Osteoblast (primary cell): ENCODE results near the gene COL23A1. TPM values are rescaled to one million over a fixed set of nuclear protein-coding genes. Genes with fewer than 3 reads are reported as not detected.

Experiments
- DNase-seq: peaks from one replicate; pipeline ENCODE4 v3.0.0; 2011; ENCODE audit warnings: low spot score, mixed read lengths; ENCODE audit not compliant: insufficient read length; ENCODE audit errors: missing footprints
- H2AFZ ChIP-seq: 2 replicates; pipeline ENCODE4 v1.6.0; 2011; ENCODE audit warnings: mild to moderate bottlenecking, low read length
- H3K27ac ChIP-seq: 2 replicates; pipeline ENCODE4 v1.5.1; 2011; ENCODE audit warnings: mild to moderate bottlenecking, low read depth, low read length, moderate library complexity
- H3K27me3 ChIP-seq: 2 replicates; pipeline ENCODE4 v1.6.0; 2012; ENCODE audit warnings: mild to moderate bottlenecking, control low read depth, inconsistent platforms, low read length, moderate library complexity; ENCODE audit not compliant: insufficient read depth
- H3K36me3 ChIP-seq: 2 replicates; pipeline ENCODE4 v1.5.1; 2011; ENCODE audit warnings: mild to moderate bottlenecking, low read length, control low read depth, moderate library complexity; ENCODE audit not compliant: insufficient read depth
- H3K4me1 ChIP-seq: 2 replicates; pipeline ENCODE4 v1.5.1; 2011; ENCODE audit warnings: mild to moderate bottlenecking, low read length, control low read depth, moderate library complexity; ENCODE audit not compliant: insufficient read depth
- H3K4me2 ChIP-seq: 2 replicates; pipeline ENCODE4 v1.6.0; 2011; ENCODE audit warnings: mild to moderate bottlenecking, low read length; ENCODE audit not compliant: insufficient read depth
- H3K4me3 ChIP-seq: fragments of 200-600 bp; sonication (generic); 3 replicates; pipeline ENCODE4 v1.5.1; 2012; ENCODE audit warnings: mild to moderate bottlenecking, low read length, inconsistent platforms; ENCODE audit not compliant: insufficient read depth
- H3K79me2 ChIP-seq: 2 replicates; pipeline ENCODE4 v1.6.0; 2012; ENCODE audit warnings: mild to moderate bottlenecking, low read length, control low read depth, inconsistent platforms; ENCODE audit not compliant: insufficient read depth
- H3K9me3 ChIP-seq: 2 replicates; pipeline ENCODE4 v1.5.1; 2011; ENCODE audit warnings: low read depth, low read length, control low read depth
- H4K20me1 ChIP-seq: 2 replicates; pipeline ENCODE4 v1.6.0; 2012; ENCODE audit warnings: mild to moderate bottlenecking, low read length, control low read depth; ENCODE audit not compliant: insufficient read depth
- total RNA-seq: library from RNA; depleted of rRNA; stranded (reverse); fragments of >200 nt; gene quantifications from 2 replicates; pipeline ENCODE4 v1.2.3, GENCODE V29; 2012
- TF ChIP-seq, protein P1 (sequence below): IDR thresholded peaks from 2 replicates; pipeline ENCODE4 v1.5.1; 2011; ENCODE audit warnings: mild to moderate bottlenecking, low read depth, low read length, moderate library complexity; ENCODE audit errors: extremely low read depth

Gene COL23A1
- total RNA-seq, 1 donor = under 0.01 TPM

- H3K4me3 ChIP-seq = no peak overlapping the region
- no peaks in the 10 kb centered on the region for H3K9me3 ChIP-seq
Observed at GRCh38 chr5:178437386-178438075, 152.7 kb downstream of the COL23A1 start.

GRCh38 chr5:178436326-178436940, 153.8 kb downstream of the COL23A1 start:
- Histone ChIP-seq H4K20me1 (no peaks in the 10 kb centered on the region), H3K27me3 (no peaks in the 10 kb centered on the region), H3K27ac (no peak overlapping the region), H2AFZ (no peak overlapping the region), H3K9me3 (no peaks in the 10 kb centered on the region), H3K36me3 (no peaks in the 10 kb centered on the region), H3K4me3 (no peak overlapping the region), H3K79me2 (no peaks in the 10 kb centered on the region), H3K4me1 (no peaks in the 10 kb centered on the region), H3K4me2 (no peak overlapping the region)
- TF ChIP-seq, protein P1, sequence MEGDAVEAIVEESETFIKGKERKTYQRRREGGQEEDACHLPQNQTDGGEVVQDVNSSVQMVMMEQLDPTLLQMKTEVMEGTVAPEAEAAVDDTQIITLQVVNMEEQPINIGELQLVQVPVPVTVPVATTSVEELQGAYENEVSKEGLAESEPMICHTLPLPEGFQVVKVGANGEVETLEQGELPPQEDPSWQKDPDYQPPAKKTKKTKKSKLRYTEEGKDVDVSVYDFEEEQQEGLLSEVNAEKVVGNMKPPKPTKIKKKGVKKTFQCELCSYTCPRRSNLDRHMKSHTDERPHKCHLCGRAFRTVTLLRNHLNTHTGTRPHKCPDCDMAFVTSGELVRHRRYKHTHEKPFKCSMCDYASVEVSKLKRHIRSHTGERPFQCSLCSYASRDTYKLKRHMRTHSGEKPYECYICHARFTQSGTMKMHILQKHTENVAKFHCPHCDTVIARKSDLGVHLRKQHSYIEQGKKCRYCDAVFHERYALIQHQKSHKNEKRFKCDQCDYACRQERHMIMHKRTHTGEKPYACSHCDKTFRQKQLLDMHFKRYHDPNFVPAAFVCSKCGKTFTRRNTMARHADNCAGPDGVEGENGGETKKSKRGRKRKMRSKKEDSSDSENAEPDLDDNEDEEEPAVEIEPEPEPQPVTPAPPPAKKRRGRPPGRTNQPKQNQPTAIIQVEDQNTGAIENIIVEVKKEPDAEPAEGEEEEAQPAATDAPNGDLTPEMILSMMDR = no peak
- DNase-seq = peak; percentile 35

More at GRCh38 chr5:178437386-178438075, 152.7 kb downstream of the COL23A1 start:
- TF ChIP-seq, protein P1 = no peak
- Histone ChIP-seq H3K27ac (no peak overlapping the region), H3K36me3 (no peaks in the 10 kb centered on the region), H2AFZ (no peak overlapping the region), H3K4me2 (no peak overlapping the region), H3K27me3 (no peaks in the 10 kb centered on the region), H4K20me1 (no peaks in the 10 kb centered on the region), H3K4me1 (no peaks in the 10 kb centered on the region), H3K79me2 (no peaks in the 10 kb centered on the region)
- DNase-seq = peak; percentile 27

GRCh38 chr5:178435321-178436238, 154.6 kb downstream of the COL23A1 start:
- H3K9me3 ChIP-seq = no peaks in the 10 kb centered on the region
- no peaks in the 10 kb centered on the region for H3K27me3 ChIP-seq
- no peaks in the 10 kb centered on the region for H3K79me2 ChIP-seq

More at GRCh38 chr5:178435321-178436238, 154.6 kb downstream of the COL23A1 start:
- Histone ChIP-seq H2AFZ (no peak overlapping the region), H4K20me1 (no peaks in the 10 kb centered on the region), H3K27ac (no peak overlapping the region), H3K4me2 (no peak overlapping the region), H3K4me3 (no peak overlapping the region), H3K36me3 (no peaks in the 10 kb centered on the region), H3K4me1 (no peaks in the 10 kb centered on the region)
- TF ChIP-seq, protein P1 = no peak
- peak; percentile 25 for DNase-seq
